Measurements from ENCODE around the gene LRCH3.
A peak's percentile ranks its signal among the peaks of the same experiment; 100 is the strongest.

LRCH3 gene

DNA sequence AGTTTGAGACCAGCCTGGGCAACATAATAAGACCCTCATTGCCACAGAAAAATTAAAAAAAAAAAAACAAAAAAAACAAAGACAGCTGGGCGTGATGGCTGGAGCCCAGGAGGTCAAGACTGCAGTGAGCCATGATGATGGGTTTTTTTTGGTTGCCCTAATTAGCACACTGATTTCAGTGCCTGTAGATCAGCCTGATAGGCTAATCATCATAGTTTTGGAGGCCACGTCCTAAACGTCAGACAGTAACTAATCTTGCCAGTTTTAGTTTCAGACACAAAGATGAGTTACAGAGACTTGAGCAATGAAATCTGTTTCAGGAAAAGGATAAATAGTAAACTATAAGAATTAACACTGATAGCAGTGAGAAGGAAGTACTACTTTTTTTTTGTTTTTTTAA is 55.4 kb downstream of the LRCH3 start:
- TF ChIP-seq, protein P1, sequence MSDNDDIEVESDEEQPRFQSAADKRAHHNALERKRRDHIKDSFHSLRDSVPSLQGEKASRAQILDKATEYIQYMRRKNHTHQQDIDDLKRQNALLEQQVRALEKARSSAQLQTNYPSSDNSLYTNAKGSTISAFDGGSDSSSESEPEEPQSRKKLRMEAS (IDR thresholded peaks at IDR 0.05; ENCODE audit: low read depth, low read length) = no peak
- TF ChIP-seq, protein P2, sequence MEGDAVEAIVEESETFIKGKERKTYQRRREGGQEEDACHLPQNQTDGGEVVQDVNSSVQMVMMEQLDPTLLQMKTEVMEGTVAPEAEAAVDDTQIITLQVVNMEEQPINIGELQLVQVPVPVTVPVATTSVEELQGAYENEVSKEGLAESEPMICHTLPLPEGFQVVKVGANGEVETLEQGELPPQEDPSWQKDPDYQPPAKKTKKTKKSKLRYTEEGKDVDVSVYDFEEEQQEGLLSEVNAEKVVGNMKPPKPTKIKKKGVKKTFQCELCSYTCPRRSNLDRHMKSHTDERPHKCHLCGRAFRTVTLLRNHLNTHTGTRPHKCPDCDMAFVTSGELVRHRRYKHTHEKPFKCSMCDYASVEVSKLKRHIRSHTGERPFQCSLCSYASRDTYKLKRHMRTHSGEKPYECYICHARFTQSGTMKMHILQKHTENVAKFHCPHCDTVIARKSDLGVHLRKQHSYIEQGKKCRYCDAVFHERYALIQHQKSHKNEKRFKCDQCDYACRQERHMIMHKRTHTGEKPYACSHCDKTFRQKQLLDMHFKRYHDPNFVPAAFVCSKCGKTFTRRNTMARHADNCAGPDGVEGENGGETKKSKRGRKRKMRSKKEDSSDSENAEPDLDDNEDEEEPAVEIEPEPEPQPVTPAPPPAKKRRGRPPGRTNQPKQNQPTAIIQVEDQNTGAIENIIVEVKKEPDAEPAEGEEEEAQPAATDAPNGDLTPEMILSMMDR (IDR thresholded peaks at IDR 0.05; ENCODE audit: low read depth, low read length) = no peak
- no peak overlapping the region for H3K4me3 ChIP-seq (ENCODE audit: low read depth, low read length)
- DNase-seq (ENCODE audit: low read depth) = no peak

DNA sequence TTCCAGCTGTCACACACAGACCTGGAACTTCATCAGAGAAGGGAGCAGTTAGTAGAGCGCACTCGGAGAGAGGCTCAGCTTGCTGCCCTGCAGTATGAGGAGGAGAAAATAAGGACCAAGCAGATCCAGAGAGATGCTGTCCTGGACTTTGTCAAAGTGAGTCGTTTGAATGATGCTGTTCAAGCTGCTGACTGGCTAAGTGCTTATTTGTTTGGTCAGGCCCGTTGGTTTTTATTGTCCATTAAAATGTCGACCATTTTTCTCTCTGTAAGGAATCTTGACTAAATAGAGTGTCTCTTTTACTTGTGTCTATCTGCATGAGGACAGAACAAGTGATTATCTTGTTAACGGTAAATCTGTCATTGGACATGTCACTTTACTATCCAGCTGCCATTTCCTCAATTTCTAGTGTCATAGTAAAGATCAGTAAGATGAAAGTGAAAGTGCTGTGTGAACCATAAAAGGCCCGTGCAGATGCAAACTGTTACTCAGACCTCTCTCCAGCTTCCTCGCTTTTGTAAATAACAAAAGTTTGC is 56.9 kb downstream of the LRCH3 start:
- no peak overlapping the region for H3K4me3 ChIP-seq (ENCODE audit: low read depth, low read length)
- DNase-seq (ENCODE audit: low read depth) = peak; percentile 49
- no peak for TF ChIP-seq MYC (IDR thresholded peaks at IDR 0.05; ENCODE audit: low read depth, low read length)
- TF ChIP-seq, protein P2 (IDR thresholded peaks at IDR 0.05; ENCODE audit: low read depth, low read length) = no peak
- TF ChIP-seq, protein P1 (IDR thresholded peaks at IDR 0.05; ENCODE audit: low read depth, low read length) = no peak
- TF ChIP-seq POLR2A (IDR thresholded peaks at IDR 0.05; ENCODE audit: extremely low read depth, insufficient read length) = no peak

DNA sequence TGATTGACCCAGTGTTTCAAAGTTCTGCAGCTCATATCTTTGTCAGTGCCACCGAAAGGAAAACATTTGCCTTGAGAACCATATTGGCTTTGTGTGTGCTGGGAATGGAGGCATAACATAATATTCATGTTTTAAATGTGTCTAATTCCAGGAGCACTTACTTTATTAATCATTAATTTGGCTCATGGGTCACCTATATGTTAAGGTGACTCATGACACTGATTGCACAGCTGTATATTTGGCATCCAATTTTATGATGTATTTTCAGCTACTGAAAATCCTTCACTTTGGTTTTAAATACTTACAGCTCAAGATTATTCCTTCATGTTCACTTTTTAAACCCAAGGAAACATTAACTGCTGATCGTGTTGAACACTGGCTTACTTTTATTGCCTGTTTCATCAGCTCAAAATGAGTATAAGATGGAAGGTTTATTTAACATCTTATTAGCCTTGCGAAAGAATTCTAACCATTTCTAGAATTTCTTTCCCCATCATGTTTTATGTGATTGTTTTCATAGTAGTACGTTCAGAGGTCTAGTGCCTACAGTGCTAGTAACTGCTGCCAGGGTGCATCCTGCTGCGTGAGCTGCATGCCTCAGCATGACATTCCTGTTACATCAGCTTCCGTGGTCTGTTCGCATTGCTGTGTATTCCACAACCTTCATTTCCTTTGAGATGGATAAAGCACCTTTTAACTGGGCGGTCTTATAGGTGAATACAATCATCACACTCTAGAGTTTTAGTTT is 63.7 kb downstream of the LRCH3 start:
- no peak for DNase-seq (ENCODE audit: low read depth)
- TF ChIP-seq, protein P2 (IDR thresholded peaks at IDR 0.05; ENCODE audit: low read depth, low read length) = no peak
- TF ChIP-seq POLR2A (IDR thresholded peaks at IDR 0.05; ENCODE audit: extremely low read depth, insufficient read length) (no peak), MYC (IDR thresholded peaks at IDR 0.05; ENCODE audit: low read depth, low read length) (no peak)
- TF ChIP-seq, protein P1 (IDR thresholded peaks at IDR 0.05; ENCODE audit: low read depth, low read length) = no peak
- H3K4me3 ChIP-seq (ENCODE audit: low read depth, low read length) = no peak overlapping the region

DNA sequence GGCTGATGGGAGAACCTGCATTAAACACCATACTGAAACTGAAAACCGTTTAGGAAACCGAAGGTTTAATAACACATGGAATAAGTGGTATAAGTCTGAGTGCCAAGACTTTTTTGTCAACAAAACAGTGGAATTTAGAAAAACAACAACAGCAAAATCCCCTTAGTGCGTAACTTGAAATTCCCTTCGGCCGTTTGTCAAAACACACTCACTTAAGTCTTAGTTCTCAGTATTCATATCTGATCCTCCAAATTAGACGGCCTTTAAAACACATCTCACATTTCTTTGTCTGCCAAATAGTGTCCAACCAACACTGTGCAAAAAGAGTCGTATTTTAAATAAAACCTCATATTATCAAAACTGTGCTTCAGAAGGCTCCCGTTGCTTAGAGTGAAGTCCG is 64.5 kb downstream of the LRCH3 start:
- TF ChIP-seq POLR2A (IDR thresholded peaks at IDR 0.05; ENCODE audit: extremely low read depth, insufficient read length) = no peak
- TF ChIP-seq, protein P2 (IDR thresholded peaks at IDR 0.05; ENCODE audit: low read depth, low read length) = no peak
- no peak for TF ChIP-seq MYC (IDR thresholded peaks at IDR 0.05; ENCODE audit: low read depth, low read length)
- TF ChIP-seq, protein P1 (IDR thresholded peaks at IDR 0.05; ENCODE audit: low read depth, low read length) = no peak
- no peak for DNase-seq (ENCODE audit: low read depth)
- H3K4me3 ChIP-seq (ENCODE audit: low read depth, low read length) = no peak overlapping the region

DNA sequence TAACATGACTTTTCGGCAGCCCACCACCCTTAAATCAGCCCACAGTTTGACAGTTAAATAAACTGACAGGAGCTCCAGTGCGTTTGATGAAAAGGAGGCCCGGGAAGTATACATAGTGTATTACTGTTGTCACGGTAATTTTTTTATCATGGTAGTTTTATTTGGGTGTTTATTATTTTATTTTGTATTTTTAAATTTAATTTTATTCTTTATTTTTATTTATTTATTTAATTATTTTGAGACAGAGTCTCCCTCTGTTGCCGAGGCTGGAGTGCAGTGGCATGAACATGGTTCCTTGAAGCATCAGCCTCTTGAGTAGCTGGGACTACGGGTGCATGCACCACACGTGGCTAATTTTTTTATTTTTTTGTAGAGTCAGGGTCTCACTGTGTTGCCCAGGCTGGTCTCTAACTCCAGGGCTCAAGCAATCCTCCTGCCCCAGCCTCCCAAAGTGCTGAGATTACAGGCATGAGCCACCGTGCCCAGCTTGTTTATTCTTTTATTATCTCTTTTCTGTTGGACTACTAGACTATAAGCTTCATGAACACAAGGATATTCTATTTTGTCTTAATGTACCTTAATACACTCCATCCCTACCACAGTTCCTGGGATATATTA is 65.3 kb downstream of the LRCH3 start:
- no peak for DNase-seq (ENCODE audit: low read depth)
- H3K4me3 ChIP-seq (ENCODE audit: low read depth, low read length) = no peak overlapping the region
- TF ChIP-seq, protein P1 (IDR thresholded peaks at IDR 0.05; ENCODE audit: low read depth, low read length) = no peak
- TF ChIP-seq, protein P2 (IDR thresholded peaks at IDR 0.05; ENCODE audit: low read depth, low read length) = no peak
- TF ChIP-seq POLR2A (IDR thresholded peaks at IDR 0.05; ENCODE audit: extremely low read depth, insufficient read length) (no peak), MYC (IDR thresholded peaks at IDR 0.05; ENCODE audit: low read depth, low read length) (no peak)
